HepG2 (cell line): ENCODE measurements around the gene EXPH5. TPM values are rescaled to one million over a fixed set of nuclear protein-coding genes. Genes with fewer than 3 reads are reported as not detected.

Source experiments
- ATAC-seq: fragments of 200-7000 bp; cut with Tn5 transposase; 3 replicates; pipeline ENCODE4 v1.9.1; 2020; ENCODE audit warnings: mild to moderate bottlenecking, moderate library complexity
- BruUV-seq: library from RNA; stranded (reverse); fragments of 400-500 nt; replicated peaks from 2 replicates; lab custom pipeline; 2021; lab: Mats Ljungman, UMichigan
- CTCF ChIA-PET: fragments of 300-600 bp; formaldehyde crosslinking; extraction: SDS; loops from one replicate; lab custom pipeline; 2021; ENCODE audit warnings: low total read pairs, inconsistent platforms, low intra/inter-chr PET ratio; lab: Yijun Ruan, JAX
- POLR2A ChIA-PET: fragments of 350-600 bp; sonication (Branson Sonifier 250); formaldehyde crosslinking; loops from one replicate; lab custom pipeline; 2020; ENCODE audit warnings: antibody characterized with exemption, inconsistent platforms; lab: Yijun Ruan, JAX
- DNase-seq: peaks from one replicate; pipeline ENCODE4 v3.0.0-alpha.2; 2015; ENCODE audit warnings: low spot score
- FAIRE-seq: peaks from 3 replicates; lab custom pipeline; 2011; peaks lifted over from hg19 to GRCh38; lab: Jason Lieb, UNC
- H2AFZ ChIP-seq: one replicate; pipeline ENCODE4 v1.6.1; 2011; ENCODE audit warnings: low read length, inconsistent platforms
- H3K27ac ChIP-seq: fragments of 300-600 bp; 3 replicates; pipeline ENCODE4 v1.8.0; 2011; ENCODE audit warnings: mixed run types, mild to moderate bottlenecking, mixed read lengths, low read length, inconsistent platforms; ENCODE audit not compliant: insufficient read depth; ENCODE audit errors: extremely low read length
- H3K27me3 ChIP-seq, 2 experiments: fragments of 200-600 bp in 1 of 2; 2 replicates in 1 of 2; 3 replicates in 1 of 2; pipeline versions ENCODE4 v1.6.0 to v1.8.0; 2011; ENCODE audit warnings: low read length in 2 of 2, mild to moderate bottlenecking in 2 of 2, moderate library complexity in 2 of 2, inconsistent platforms in 1 of 2; ENCODE audit not compliant: insufficient read depth in 2 of 2, control insufficient read depth in 1 of 2
- H3K36me3 ChIP-seq, 2 experiments: fragments of 200-600 bp in 1 of 2; replicated peaks in 1 of 2; 2 replicates in 1 of 2; 3 replicates in 1 of 2; pipeline versions ENCODE4 v1.5.1 to v1.8.0; 2011; ENCODE audit warnings: low read length in 2 of 2, inconsistent platforms in 1 of 2; ENCODE audit not compliant: insufficient read depth in 2 of 2, control insufficient read depth in 1 of 2
- H3K4me1 ChIP-seq: 2 replicates; pipeline ENCODE4 v1.5.1; 2012; ENCODE audit warnings: low read length, inconsistent platforms; ENCODE audit not compliant: insufficient read depth
- H3K4me2 ChIP-seq: 2 replicates; pipeline ENCODE4 v1.6.0; 2011; ENCODE audit warnings: low read depth, low read length, inconsistent platforms
- H3K4me3 ChIP-seq, 3 experiments: fragments of 200-600 bp in 1 of 3; sonication (generic), shearing (Covaris generic) in 1 of 3; replicated peaks in 1 of 3; 2 replicates each; pipeline ENCODE4 v1.5.1; 2011 to 2016; ENCODE audit warnings: low read length in 3 of 3, inconsistent platforms in 2 of 3, low read depth in 2 of 3, mild to moderate bottlenecking in 2 of 3, control low read depth in 1 of 3, mixed read lengths in 1 of 3; ENCODE audit not compliant: insufficient read depth in 1 of 3
- H3K79me2 ChIP-seq: one replicate; pipeline ENCODE4 v1.6.1; 2011; ENCODE audit warnings: low read length, inconsistent platforms; ENCODE audit not compliant: insufficient read depth
- H3K9ac ChIP-seq: 2 replicates; pipeline ENCODE4 v1.6.0; 2011; ENCODE audit warnings: mild to moderate bottlenecking, low read depth, low read length, inconsistent platforms; ENCODE audit not compliant: insufficient read depth
- H3K9me3 ChIP-seq: 2 replicates; pipeline ENCODE4 v1.5.1; 2012; ENCODE audit warnings: mild to moderate bottlenecking, low read length
- H4K20me1 ChIP-seq: 2 replicates; pipeline ENCODE4 v1.6.0; 2011; ENCODE audit warnings: inconsistent platforms, mild to moderate bottlenecking, low read length, moderate library complexity; ENCODE audit not compliant: insufficient read depth
- GATAD2A ChIP-seq: IDR thresholded peaks from 2 replicates; pipeline ENCODE4 v1.6.1; 2016
- GLI4 ChIP-seq: sonication (generic); formaldehyde crosslinking; IDR thresholded peaks from 2 replicates; pipeline ENCODE4 v1.5.1; 2020; ENCODE audit warnings: missing genetic modification reagents, mild to moderate bottlenecking, moderate library complexity, borderline replicate concordance
- JUNB ChIP-seq: sonication (generic); formaldehyde crosslinking; IDR thresholded peaks from 2 replicates; pipeline ENCODE4 v1.8.0; 2022; ENCODE audit warnings: missing genetic modification reagents, mild to moderate bottlenecking, borderline replicate concordance
- PRPF4 ChIP-seq: fragments of 200-400 bp; formaldehyde crosslinking; IDR thresholded peaks from 2 replicates; pipeline ENCODE4 v1.6.1; 2016; ENCODE audit warnings: low read length, low read depth; ENCODE audit not compliant: poor library complexity, severe bottlenecking
- TP53 ChIP-seq: sonication (generic); formaldehyde crosslinking; conservative IDR thresholded peaks from 2 replicates; pipeline ENCODE4 v1.4.0; 2020; ENCODE audit warnings: missing genetic modification reagents
- ZNF547 ChIP-seq: sonication (generic); formaldehyde crosslinking; IDR thresholded peaks from 2 replicates; pipeline ENCODE4 v1.5.1; 2020; ENCODE audit warnings: mild to moderate bottlenecking, missing genetic modification reagents
- ZNF558 ChIP-seq: sonication (generic); formaldehyde crosslinking; IDR thresholded peaks from 2 replicates; pipeline ENCODE4 v1.9.0; 2022; ENCODE audit warnings: mild to moderate bottlenecking, missing genetic modification reagents, borderline replicate concordance
- WGBS: methylation state at CpG from one replicate; pipeline ENCODE4 v1.1.6; 2017; ENCODE audit warnings: low lambda C conversion rate; 5-methylcytosine and 5-hydroxymethylcytosine counted together
- in situ Hi-C: cut with HindIII; loops from 2 replicates; pipeline ENCODE4 v1.10.0; 2017; ENCODE audit warnings: low pct_unique_long_range_greater_than_20kb; ENCODE audit not compliant: extremely low pct_ligation_motif_present
- intact Hi-C: fragments of 100-400 bp; cut with micrococcal nuclease; formaldehyde crosslinking; loops from one replicate; pipeline ENCODE4 v1.10.0; 2022; ENCODE audit not compliant: unreplicated experiment
- polyA plus RNA-seq, 8 experiments: library from polyadenylated mRNA; depleted of rRNA in 3 of 8; stranded (reverse) in 7 of 8; unstranded in 1 of 8; fragments of >200 nt; fragmentation: Illumina TruSeq in 4 of 8; extraction: Trizol in 4 of 8; gene quantifications; 2 replicates each; pipeline versions ENCODE4 v1.2.1 to v1.2.3, GENCODE V29; 2011 to 2016; ENCODE audit warnings: low read depth in 4 of 8, missing spikeins in 1 of 8, mixed read lengths in 1 of 8; ENCODE audit not compliant: insufficient read depth in 1 of 8
- total RNA-seq, 5 experiments: library from RNA; depleted of rRNA; stranded (reverse); fragments of >200 nt; fragmentation: Illumina TruSeq; extraction: Trizol; gene quantifications; 2 replicates each; pipeline ENCODE4 v1.2.3, GENCODE V29; 2016; ENCODE audit warnings: low read depth in 1 of 5
- TF ChIP-seq, protein P1 (sequence below): sonication (generic); formaldehyde crosslinking; IDR thresholded peaks from 2 replicates; pipeline ENCODE4 v1.4.0; 2020; ENCODE audit warnings: missing genetic modification reagents, borderline replicate concordance

Gene EXPH5
- total and polyA plus RNA-seq, 2 of the 13 experiments (the other 11 are each of a cell fraction or from before 2014, with no cell fraction given), result under 0.01 to 0.02 TPM

DNA sequence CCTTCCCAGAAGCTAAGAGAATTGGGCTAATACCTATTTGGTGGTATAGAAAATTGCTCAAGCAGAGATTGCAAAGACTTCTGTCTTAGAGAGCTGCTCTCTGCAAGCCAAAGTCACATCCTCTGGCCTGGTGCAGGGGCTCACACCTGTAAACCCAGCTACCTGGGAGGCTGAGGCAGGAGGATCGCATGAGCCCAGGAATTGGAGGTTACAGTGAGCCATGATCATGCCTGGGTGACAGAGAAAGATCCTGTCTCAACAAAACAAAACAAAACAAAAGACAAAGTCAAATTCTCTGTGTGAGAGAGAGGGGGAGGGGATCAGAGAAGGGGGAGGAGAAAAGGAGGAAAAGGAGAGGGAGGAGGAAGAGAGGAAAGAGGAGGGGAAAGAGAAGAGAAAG lies 15.0 kb upstream of the EXPH5 start:
- H2AFZ ChIP-seq, result no peak overlapping the region
- ChIA-PET CTCF (no interaction called here), POLR2A (no interaction called here)
- 28% methylated on average over 1 of the region's 1 CpG for WGBS
- H3K4me2 ChIP-seq, result no peak overlapping the region
- H3K27me3 ChIP-seq, result no peaks in the 10 kb centered on the region; a peak in 2 of 5 replicates
- DNase-seq, result no peak
- H3K36me3 ChIP-seq, result no peaks in the 10 kb centered on the region
- no peak overlapping the region for H3K4me3 ChIP-seq
- H4K20me1 ChIP-seq, result no peaks in the 10 kb centered on the region
- no peak overlapping the region for H3K9ac ChIP-seq
- no peaks in the 10 kb centered on the region for H3K9me3 ChIP-seq
- TF ChIP-seq, protein P1, sequence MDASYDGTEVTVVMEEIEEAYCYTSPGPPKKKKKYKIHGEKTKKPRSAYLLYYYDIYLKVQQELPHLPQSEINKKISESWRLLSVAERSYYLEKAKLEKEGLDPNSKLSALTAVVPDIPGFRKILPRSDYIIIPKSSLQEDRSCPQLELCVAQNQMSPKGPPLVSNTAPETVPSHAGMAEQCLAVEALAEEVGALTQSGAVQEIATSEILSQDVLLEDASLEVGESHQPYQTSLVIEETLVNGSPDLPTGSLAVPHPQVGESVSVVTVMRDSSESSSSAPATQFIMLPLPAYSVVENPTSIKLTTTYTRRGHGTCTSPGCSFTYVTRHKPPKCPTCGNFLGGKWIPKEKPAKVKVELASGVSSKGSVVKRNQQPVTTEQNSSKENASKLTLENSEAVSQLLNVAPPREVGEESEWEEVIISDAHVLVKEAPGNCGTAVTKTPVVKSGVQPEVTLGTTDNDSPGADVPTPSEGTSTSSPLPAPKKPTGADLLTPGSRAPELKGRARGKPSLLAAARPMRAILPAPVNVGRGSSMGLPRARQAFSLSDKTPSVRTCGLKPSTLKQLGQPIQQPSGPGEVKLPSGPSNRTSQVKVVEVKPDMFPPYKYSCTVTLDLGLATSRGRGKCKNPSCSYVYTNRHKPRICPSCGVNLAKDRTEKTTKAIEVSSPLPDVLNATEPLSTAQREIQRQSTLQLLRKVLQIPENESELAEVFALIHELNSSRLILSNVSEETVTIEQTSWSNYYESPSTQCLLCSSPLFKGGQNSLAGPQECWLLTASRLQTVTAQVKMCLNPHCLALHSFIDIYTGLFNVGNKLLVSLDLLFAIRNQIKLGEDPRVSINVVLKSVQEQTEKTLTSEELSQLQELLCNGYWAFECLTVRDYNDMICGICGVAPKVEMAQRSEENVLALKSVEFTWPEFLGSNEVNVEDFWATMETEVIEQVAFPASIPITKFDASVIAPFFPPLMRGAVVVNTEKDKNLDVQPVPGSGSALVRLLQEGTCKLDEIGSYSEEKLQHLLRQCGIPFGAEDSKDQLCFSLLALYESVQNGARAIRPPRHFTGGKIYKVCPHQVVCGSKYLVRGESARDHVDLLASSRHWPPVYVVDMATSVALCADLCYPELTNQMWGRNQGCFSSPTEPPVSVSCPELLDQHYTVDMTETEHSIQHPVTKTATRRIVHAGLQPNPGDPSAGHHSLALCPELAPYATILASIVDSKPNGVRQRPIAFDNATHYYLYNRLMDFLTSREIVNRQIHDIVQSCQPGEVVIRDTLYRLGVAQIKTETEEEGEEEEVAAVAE (CRISPR knock-in tag), result no peak
- TF ChIP-seq TP53, result no peak
- TF ChIP-seq, all 625 proteins: peak for 0
- no peak for ATAC-seq
- no TSS peak for BruUV-seq
- intact Hi-C loops, result no loop called here
- no peaks in the 10 kb centered on the region for H3K79me2 ChIP-seq
- H3K27ac ChIP-seq, result no peak overlapping the region
- FAIRE-seq, result no peak
- H3K4me1 ChIP-seq, result no peaks in the 10 kb centered on the region
- in situ Hi-C loops, result no loop called here

- POLR2A ChIA-PET, result no interaction called here
- Histone ChIP-seq H3K4me2 (no peak overlapping the region), H3K36me3 (no peaks in the 10 kb centered on the region), H3K4me3 (no peak overlapping the region), H3K27ac (no peak overlapping the region), H3K27me3 (no peaks in the 10 kb centered on the region; a peak in 2 of 5 replicates), H3K79me2 (no peaks in the 10 kb centered on the region), H3K4me1 (no peaks in the 10 kb centered on the region), H3K9ac (no peak overlapping the region), H4K20me1 (no peaks in the 10 kb centered on the region), H3K9me3 (no peaks in the 10 kb centered on the region), H2AFZ (no peak overlapping the region)
- ATAC-seq (no peak), FAIRE-seq (no peak), DNase-seq (no peak)
- CTCF ChIA-PET, result no interaction called here
- in situ Hi-C loops, result no loop called here
- intact Hi-C loops, result no loop called here
- WGBS, result 8% methylated on average over 3 of the region's 3 CpGs
- TF ChIP-seq JUNB (CRISPR knock-in tag) (no peak), PRPF4 (no peak), ZNF558 (CRISPR knock-in tag) (no peak), ZNF547 (no peak), GLI4 (CRISPR knock-in tag) (no peak), GATAD2A (CRISPR knock-in tag) (no peak)
- no TSS peak for BruUV-seq
Measured at GRCh38 chr11:108606495-108607160, 13.1 kb upstream of the EXPH5 start.
